Neural progenitor cell (in vitro differentiated cells): Measurements from ENCODE around the gene CC2D2B.

ENCODE experiments used
- EZH2 ChIP-seq: fragments of 200-600 bp; sonication (generic); IDR thresholded peaks from 2 replicates; pipeline ENCODE4 v1.6.1; 2017; ENCODE audit warnings: antibody characterized with exemption, mild to moderate bottlenecking, moderate library complexity
- TF ChIP-seq, protein P1 (sequence below): fragments of 200-600 bp; sonication (generic); IDR thresholded peaks from 2 replicates; pipeline ENCODE4 v1.5.1; 2017; ENCODE audit warnings: antibody characterized with exemption, mild to moderate bottlenecking

GRCh38 chr10:95860166-95860940 is 47.4 kb upstream of the CC2D2B start:
- TF ChIP-seq, protein P1, sequence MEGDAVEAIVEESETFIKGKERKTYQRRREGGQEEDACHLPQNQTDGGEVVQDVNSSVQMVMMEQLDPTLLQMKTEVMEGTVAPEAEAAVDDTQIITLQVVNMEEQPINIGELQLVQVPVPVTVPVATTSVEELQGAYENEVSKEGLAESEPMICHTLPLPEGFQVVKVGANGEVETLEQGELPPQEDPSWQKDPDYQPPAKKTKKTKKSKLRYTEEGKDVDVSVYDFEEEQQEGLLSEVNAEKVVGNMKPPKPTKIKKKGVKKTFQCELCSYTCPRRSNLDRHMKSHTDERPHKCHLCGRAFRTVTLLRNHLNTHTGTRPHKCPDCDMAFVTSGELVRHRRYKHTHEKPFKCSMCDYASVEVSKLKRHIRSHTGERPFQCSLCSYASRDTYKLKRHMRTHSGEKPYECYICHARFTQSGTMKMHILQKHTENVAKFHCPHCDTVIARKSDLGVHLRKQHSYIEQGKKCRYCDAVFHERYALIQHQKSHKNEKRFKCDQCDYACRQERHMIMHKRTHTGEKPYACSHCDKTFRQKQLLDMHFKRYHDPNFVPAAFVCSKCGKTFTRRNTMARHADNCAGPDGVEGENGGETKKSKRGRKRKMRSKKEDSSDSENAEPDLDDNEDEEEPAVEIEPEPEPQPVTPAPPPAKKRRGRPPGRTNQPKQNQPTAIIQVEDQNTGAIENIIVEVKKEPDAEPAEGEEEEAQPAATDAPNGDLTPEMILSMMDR, result no peak
- no peak for TF ChIP-seq EZH2
